ELR (cell line): ENCODE measurements around the gene NSRP1.
"Not testable (repeated sequence)": the region's sequence is repeated elsewhere in the genome, so short reads cannot be mapped to it uniquely, and the experiment has no call there.

ENCODE experiments used
- DNase-seq: peaks from one replicate; pipeline ENCODE4 v3.0.0-alpha.2; 2015; ENCODE audit warnings: low read depth

NSRP1 gene

GRCh38 chr17:30124273-30124796, 7.7 kb downstream of the NSRP1 start:
- DNase-seq: no peak

GRCh38 chr17:30130121-30130520, 13.5 kb downstream of the NSRP1 start:
- no peak for DNase-seq

- DNase-seq: no peak
These were observed 16.0 kb downstream of the NSRP1 start for GRCh38 chr17:30132615-30133014.

DNA sequence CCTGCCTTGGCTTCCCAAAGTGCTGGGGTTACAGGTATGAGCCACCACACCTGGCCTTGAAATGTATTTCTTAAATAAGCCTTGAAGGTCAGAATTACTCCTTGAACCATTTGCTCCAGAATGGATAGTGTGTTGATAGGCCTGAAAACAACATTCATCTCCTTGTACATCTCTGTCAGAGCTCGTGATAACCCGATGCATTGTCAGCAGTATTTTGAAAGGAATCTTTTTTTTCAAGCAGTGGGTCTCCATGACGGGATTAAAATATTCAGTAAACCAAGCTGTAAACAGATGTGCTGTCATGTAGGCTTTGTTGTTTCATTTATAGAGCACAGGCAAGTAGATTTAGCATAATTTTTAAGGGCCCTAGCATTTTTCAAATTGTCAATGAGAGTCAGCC, 16.6 kb downstream of the NSRP1 start:
- DNase-seq: no peak

DNA sequence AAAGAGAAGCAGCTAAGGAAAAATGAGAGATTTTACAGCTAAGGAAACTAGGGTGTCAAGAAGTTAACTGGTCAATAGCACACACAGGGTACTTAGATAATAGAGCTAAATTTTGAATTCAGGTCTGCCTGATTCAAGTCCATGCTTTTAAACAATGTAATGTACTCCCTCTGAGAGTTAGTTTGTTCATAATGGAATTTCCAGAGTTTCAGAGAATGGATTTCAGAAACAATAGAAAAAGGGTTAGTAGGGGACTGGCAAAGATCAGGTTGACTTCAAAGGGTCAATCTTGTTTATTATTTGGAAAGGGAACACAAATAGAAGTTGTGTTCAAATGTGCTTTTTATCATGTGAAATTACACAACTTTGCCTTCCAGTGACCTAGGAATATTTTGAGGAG, 17.9 kb downstream of the NSRP1 start:
- no peak for DNase-seq

DNA sequence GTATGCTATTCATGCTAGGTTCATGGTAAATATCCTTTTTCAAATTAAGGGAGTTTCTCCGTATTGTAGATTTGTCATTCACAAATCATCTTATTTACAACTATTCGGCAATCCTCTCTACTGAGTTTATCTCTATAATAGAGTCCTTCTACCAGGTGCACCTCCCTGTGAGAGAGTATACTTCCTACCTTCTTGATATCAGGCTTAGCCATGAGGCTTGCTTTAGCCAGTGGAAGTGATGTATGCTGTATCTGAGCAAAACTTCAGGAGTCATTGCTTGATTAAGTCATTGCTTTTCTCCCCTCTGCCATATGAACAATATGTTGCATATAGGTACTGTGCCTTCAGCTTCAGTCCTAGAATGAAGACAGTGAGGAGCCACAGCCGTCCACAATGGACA, 20.5 kb downstream of the NSRP1 start:
- no peak for DNase-seq

DNA sequence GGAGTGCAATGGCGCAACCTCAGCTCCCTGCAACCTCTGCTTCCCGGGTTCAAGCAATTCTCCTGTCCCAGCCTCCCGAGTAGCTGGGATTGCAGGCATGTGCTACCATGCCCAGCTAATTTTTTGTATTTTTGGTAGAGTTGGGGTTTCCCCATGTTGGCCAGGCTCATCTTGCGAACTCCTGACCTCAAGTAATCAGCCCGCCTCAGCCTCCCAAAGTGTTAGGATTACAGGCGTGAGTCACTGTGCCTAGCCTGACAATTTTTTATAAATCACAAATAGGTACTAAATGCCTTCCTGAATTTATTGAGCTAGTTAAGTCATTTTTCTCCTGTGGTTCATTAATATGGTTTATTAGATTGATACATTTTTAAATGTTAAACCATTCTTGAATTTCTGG, 31.2 kb downstream of the NSRP1 start:
- DNase-seq: not testable (repeated sequence)

DNA sequence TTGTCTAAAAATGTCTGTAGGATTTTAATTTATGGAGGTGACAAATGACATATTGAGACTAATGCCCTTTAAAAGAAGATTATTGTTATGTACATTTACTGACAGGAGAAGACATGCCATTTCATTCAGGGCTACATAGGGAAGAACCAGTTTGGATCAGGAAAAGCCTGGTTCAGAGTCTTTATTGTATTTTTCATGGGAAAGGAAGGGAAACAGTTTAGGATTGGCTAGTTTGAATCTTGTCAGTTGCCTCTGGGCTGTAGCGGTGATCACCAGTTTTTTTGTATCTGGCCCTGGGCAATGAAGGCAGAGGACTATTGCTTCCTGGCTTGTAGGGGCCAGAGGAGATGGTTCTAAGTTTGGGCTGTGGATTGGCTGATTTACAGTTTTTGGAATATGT, 31.8 kb downstream of the NSRP1 start:
- DNase-seq: no peak

GRCh38 chr17:30151471-30151870, 34.9 kb downstream of the NSRP1 start:
- no peak for DNase-seq

- no peak for DNase-seq
These were observed 36.8 kb downstream of the NSRP1 start for GRCh38 chr17:30153463-30153862.

DNA sequence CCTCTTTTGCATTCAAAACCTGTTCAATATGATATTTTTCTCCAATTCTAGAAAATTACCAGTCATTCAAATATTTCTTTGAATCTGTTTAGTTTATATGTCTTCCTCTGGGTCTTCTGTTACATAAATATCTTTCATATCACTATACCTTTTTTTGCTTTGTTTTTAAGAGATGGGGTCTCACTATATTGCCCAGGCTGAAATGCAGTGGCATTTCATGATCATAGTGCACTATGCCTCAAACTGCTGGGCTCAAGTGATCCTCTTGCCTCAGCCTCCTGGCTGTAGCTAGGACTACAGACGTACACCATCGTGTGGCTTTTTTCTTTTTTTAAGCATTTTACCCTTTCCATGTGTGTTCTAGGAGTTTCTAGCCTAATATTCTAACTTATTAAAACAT, 38.8 kb downstream of the NSRP1 start:
- no peak for DNase-seq

GRCh38 chr17:30158896-30159625, 42.4 kb downstream of the NSRP1 start:
- DNase-seq: no peak

GRCh38 chr17:30160419-30161172, 44.0 kb downstream of the NSRP1 start:
- DNase-seq: no peak

DNA sequence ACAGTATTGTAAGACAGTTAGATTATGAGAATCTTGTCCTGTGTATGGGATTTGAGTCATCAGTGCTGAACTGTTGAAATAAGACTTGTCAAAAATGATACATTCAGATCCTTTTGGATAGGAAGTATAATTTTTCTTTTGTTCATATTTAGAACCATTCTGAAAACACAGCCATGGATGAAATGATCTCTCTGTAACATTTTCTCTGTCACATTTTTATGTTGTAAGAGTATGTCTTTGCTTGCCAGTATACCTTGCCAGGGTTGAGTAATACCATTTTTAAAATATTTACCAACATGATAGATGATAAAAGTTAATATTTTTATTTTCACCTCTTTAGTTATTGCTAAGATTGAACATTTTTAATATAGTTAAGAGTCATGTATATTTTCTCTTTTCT, 45.0 kb downstream of the NSRP1 start:
- DNase-seq: no peak

DNA sequence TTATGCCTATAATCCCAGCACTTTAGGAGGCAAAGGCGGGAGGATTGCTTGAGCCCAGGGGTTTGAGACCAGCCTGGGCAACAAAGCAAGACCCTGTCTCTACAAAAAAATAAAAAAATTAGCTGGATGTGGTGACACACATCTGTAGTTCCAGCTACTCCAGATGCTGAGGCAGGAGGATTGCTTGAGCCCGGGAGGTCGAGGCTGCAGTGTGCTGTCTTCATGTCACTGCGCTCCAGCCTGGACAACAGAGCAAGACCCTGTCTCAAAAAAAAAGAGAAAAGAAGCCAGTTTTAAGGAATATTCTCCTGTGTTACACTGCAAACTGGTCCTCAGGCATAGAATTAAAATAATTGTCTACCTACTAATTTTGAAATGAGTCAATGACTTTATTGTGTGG, 47.9 kb downstream of the NSRP1 start:
- no peak for DNase-seq

DNA sequence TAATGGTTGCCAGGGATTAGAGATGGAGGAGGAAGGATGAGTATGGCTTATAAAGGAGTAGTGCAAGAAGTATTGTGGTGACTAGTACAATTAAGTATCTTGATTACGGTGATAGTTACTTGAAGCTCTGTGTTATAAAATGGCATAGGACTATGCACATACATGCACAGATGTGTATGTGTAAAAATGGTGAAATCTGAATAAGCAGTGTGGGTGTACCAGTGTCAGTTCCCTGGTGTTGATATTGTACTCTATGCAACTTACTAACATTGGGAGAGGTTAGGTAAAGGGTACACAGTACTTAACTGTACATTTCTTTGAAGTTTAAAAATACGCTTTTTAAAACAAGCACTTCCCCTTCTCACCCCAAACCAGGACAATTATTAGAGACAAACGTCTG, 48.5 kb downstream of the NSRP1 start:
- no peak for DNase-seq

DNA sequence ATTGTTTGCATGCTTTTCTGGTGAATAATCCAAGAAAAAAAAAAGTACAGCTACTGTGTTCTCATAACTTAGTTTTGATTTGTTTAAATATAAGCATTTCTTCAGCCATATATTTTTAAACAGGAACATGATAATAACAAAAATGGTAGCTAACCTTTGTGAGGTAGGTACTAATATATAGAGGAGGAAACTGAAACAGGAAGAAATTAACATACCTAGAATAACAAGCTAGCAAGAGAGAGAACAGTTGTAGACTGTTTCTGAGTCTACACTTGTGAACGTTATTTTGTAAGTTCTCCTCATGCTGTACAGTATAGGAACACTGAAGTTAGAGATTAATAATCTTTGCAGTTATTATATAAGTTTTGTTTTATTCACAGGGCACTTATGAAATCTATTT, 49.3 kb downstream of the NSRP1 start:
- no peak for DNase-seq

DNA sequence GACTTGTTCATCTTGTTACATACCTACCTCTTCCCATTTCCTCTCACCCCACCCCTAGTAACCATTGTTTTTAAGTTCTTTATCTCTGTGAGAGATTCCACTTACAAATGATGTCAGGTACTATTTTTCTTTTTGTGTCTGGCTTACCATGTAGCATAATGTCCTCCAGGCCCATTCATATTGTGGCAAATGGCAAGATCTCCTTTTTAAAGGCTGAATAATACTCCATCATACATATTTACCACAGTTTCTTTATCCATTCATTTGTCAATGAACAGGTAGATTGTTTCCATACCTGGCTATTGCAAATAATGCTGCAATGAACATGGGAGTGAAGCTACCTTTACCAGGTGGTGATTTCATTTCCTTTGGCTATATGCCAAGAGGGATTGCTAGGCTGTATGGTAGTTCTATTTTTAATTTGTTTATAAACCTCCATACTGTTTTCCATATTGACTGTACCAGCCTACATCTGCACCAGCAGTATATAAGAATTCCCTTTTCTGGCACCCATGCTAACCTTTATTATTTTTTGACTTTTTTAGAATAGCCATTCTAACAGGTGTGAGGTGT, 53.9 kb downstream of the NSRP1 start:
- DNase-seq: no peak

GRCh38 chr17:30172560-30172959, 55.9 kb downstream of the NSRP1 start:
- no peak for DNase-seq

DNA sequence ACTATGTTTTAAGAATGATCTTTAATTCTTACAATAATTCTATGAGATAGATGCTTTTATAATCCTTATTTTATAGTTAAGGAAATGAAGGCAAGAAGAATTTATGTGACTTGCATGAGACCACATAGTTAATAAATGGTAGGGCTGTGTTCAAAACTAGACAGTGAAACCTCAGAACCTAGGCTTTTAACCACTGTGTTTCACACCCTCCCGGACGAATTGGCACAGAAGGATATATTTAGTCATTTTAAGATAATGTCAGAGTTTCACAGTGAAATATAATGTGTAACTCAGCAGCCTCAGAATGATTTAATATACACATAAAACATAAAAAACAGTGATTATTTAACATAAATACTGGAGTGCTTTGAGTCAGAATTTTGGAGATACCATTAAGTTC, 57.0 kb downstream of the NSRP1 start:
- DNase-seq: no peak

GRCh38 chr17:30174556-30174955, 57.9 kb downstream of the NSRP1 start:
- no peak for DNase-seq

GRCh38 chr17:30176855-30177254, 60.2 kb downstream of the NSRP1 start:
- DNase-seq: no peak

GRCh38 chr17:30186761-30187160, 70.1 kb downstream of the NSRP1 start:
- DNase-seq: no peak
